ENCODE results near the gene NME5. TPM values are rescaled to one million over a fixed set of nuclear protein-coding genes. Genes with fewer than 3 reads are reported as not detected.

The NME5 gene
- total and polyA plus RNA-seq, 2 of the 13 experiments (the other 11 are each of a cell fraction or from before 2014, with no cell fraction given), result 0.18 TPM; not detected in 1

DNA sequence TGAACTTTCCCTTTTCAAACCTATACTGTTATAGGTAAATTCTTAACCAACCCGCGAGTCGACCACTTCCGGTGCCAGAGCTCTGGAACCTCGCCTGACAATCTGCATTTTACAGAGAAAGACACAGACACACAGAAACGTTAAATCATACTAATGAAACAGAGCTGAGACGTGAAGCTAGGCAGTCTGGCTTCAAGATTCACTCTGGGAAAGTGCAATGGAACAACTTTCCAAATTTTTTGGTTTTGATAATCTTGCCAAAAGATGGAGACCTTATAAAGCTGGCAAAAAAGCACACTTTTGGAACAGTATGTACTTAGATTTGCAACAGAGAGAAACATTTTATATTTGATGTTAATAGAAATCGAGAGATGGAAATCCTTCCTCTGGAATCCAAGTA is 71.3 kb downstream of the NME5 start (continued):
- TF ChIP-seq, protein P1, sequence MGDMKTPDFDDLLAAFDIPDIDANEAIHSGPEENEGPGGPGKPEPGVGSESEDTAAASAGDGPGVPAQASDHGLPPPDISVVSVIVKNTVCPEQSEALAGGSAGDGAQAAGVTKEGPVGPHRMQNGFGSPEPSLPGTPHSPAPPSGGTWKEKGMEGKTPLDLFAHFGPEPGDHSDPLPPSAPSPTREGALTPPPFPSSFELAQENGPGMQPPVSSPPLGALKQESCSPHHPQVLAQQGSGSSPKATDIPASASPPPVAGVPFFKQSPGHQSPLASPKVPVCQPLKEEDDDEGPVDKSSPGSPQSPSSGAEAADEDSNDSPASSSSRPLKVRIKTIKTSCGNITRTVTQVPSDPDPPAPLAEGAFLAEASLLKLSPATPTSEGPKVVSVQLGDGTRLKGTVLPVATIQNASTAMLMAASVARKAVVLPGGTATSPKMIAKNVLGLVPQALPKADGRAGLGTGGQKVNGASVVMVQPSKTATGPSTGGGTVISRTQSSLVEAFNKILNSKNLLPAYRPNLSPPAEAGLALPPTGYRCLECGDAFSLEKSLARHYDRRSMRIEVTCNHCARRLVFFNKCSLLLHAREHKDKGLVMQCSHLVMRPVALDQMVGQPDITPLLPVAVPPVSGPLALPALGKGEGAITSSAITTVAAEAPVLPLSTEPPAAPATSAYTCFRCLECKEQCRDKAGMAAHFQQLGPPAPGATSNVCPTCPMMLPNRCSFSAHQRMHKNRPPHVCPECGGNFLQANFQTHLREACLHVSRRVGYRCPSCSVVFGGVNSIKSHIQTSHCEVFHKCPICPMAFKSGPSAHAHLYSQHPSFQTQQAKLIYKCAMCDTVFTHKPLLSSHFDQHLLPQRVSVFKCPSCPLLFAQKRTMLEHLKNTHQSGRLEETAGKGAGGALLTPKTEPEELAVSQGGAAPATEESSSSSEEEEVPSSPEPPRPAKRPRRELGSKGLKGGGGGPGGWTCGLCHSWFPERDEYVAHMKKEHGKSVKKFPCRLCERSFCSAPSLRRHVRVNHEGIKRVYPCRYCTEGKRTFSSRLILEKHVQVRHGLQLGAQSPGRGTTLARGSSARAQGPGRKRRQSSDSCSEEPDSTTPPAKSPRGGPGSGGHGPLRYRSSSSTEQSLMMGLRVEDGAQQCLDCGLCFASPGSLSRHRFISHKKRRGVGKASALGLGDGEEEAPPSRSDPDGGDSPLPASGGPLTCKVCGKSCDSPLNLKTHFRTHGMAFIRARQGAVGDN (CRISPR knock-in tag; IDR thresholded peaks at IDR 0.05), result no peak
- TF ChIP-seq ISL2 (CRISPR knock-in tag; IDR thresholded peaks at IDR 0.05), result no peak
- TF ChIP-seq ZNF280B (CRISPR knock-in tag; IDR thresholded peaks at IDR 0.05; ENCODE audit: borderline replicate concordance), result no peak
- no peak for TF ChIP-seq JUNB (CRISPR knock-in tag; IDR thresholded peaks at IDR 0.05; ENCODE audit: borderline replicate concordance)
- no peak for TF ChIP-seq KLF9 (CRISPR knock-in tag; IDR thresholded peaks at IDR 0.05; ENCODE audit: low read depth)
- TF ChIP-seq CEBPZ (IDR thresholded peaks at IDR 0.05; ENCODE audit: low read length), result no peak
- no peak for TF ChIP-seq ZNF446 (CRISPR knock-in tag; IDR thresholded peaks at IDR 0.05)
- no peak for TF ChIP-seq STAT5B (CRISPR knock-in tag; IDR thresholded peaks at IDR 0.05)
- TF ChIP-seq, protein P2, sequence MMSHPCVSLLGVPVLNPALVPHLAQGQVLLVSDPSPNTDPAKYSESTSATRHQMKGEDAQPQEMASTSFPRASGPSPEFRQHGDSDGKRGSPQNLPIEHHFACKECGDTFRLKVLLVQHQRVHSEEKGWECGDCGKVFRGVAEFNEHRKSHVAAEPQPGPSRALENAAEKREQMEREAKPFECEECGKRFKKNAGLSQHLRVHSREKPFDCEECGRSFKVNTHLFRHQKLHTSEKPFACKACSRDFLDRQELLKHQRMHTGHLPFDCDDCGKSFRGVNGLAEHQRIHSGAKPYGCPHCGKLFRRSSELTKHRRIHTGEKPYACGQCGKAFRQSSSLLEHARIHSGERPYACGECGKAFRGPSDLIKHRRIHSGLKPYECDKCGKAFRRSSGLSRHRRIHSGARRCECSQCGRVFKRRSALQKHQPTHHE (CRISPR knock-in tag; IDR thresholded peaks at IDR 0.05; ENCODE audit: borderline replicate concordance), result no peak
- no peak for TF ChIP-seq ELF4 (CRISPR knock-in tag; IDR thresholded peaks at IDR 0.05; ENCODE audit: borderline replicate concordance)

Small RNA genes lying within 50 kb of the gene (small RNA-seq; reads per million reads assigned to genes)
- gene RNU6-1148P (ENCODE audit: insufficient read depth in 2 of 3, insufficient read length in 3 of 3, low read depth in 2 of 3, low replicate concordance in 1 of 3) (0 reads per million in 3 experiments), gene RNU6-460P (ENCODE audit: insufficient read depth in 2 of 3, insufficient read length in 3 of 3, low read depth in 2 of 3, low replicate concordance in 1 of 3) (1.2 to 66.7 (median 36.1) reads per million in 3 experiments), gene RNU6-888P (ENCODE audit: insufficient read depth in 2 of 3, insufficient read length in 3 of 3, low read depth in 2 of 3, low replicate concordance in 1 of 3) (0 to 0.97 (median 0.10) reads per million in 3 experiments)

Other genes starting within 250 kb of the NME5 start
- gene PKD2L2, start 250.0 kb downstream of the NME5 start, total RNA-seq (2016; rRNA removed; fragmentation: Illumina TruSeq; extraction: Trizol), result not detected in 2 replicates
- gene PKD2L2, start 250.0 kb downstream of the NME5 start, polyA plus RNA-seq (2011; rRNA removed), result not detected in 2 replicates
- gene FAM13B, start 106.3 kb downstream of the NME5 start, total RNA-seq (2016; rRNA removed; fragmentation: Illumina TruSeq; extraction: Trizol), result 11.5 and 11.8 TPM in 2 replicates
- gene FAM13B, start 106.3 kb downstream of the NME5 start, polyA plus RNA-seq (2011; rRNA removed), result 6.9 and 7.5 TPM in 2 replicates
- gene WNT8A, start 55.4 kb downstream of the NME5 start, total RNA-seq (2016; rRNA removed; fragmentation: Illumina TruSeq; extraction: Trizol), result not detected in 2 replicates
- gene WNT8A, start 55.4 kb downstream of the NME5 start, polyA plus RNA-seq (2011; rRNA removed), result 0.04 TPM in 1 of 2 replicates, not detected in the other
- gene BRD8, start 39.2 kb upstream of the NME5 start, total RNA-seq (2016; rRNA removed; fragmentation: Illumina TruSeq; extraction: Trizol), result 50.6 and 62.5 TPM in 2 replicates
- 57.6 and 71.1 TPM in 2 replicates for gene BRD8, start 39.2 kb upstream of the NME5 start, polyA plus RNA-seq (2011; rRNA removed)
- 66.8 and 91.6 TPM in 2 replicates for gene KIF20A, start 39.7 kb upstream of the NME5 start, total RNA-seq (2016; rRNA removed; fragmentation: Illumina TruSeq; extraction: Trizol)
- gene KIF20A, start 39.7 kb upstream of the NME5 start, polyA plus RNA-seq (2011; rRNA removed), result 12.9 and 17.1 TPM in 2 replicates
- gene CDC23, start 73.9 kb upstream of the NME5 start, total RNA-seq (2016; rRNA removed; fragmentation: Illumina TruSeq; extraction: Trizol), result 47.7 and 64.2 TPM in 2 replicates
- gene CDC23, start 73.9 kb upstream of the NME5 start, polyA plus RNA-seq (2011; rRNA removed), result 28.2 and 38.3 TPM in 2 replicates
- gene GFRA3, start 135.2 kb upstream of the NME5 start, total RNA-seq (2016; rRNA removed; fragmentation: Illumina TruSeq; extraction: Trizol), result 0.10 and 0.27 TPM in 2 replicates
- gene GFRA3, start 135.2 kb upstream of the NME5 start, polyA plus RNA-seq (2011; rRNA removed), result 0.30 and 0.48 TPM in 2 replicates
- gene CDC25C, start 192.4 kb upstream of the NME5 start, total RNA-seq (2016; rRNA removed; fragmentation: Illumina TruSeq; extraction: Trizol), result 27.6 and 44.1 TPM in 2 replicates
- gene CDC25C, start 192.4 kb upstream of the NME5 start, polyA plus RNA-seq (2011; rRNA removed), result 11.8 and 17.7 TPM in 2 replicates
- gene FAM53C, start 198.8 kb upstream of the NME5 start, total RNA-seq (2016; rRNA removed; fragmentation: Illumina TruSeq; extraction: Trizol), result 26.9 and 28.5 TPM in 2 replicates
- 28.1 and 30.1 TPM in 2 replicates for gene FAM53C, start 198.8 kb upstream of the NME5 start, polyA plus RNA-seq (2011; rRNA removed)
- 34.3 and 47.7 TPM in 2 replicates for gene KDM3B, start 213.3 kb upstream of the NME5 start, total RNA-seq (2016; rRNA removed; fragmentation: Illumina TruSeq; extraction: Trizol)
- 19.6 and 19.7 TPM in 2 replicates for gene KDM3B, start 213.3 kb upstream of the NME5 start, polyA plus RNA-seq (2011; rRNA removed)